HUES64 (cell line): ENCODE measurements around the gene GNB3.
A peak's percentile ranks its signal among the peaks of the same experiment; 100 is the strongest.
"Not testable (repeated sequence)": the region's sequence is repeated elsewhere in the genome, so short reads cannot be mapped to it uniquely, and the experiment has no call there.

ENCODE experiments used
- H3K27ac ChIP-seq: 2 replicates; pipeline ENCODE4 v1.7.0; 2013; ENCODE audit warnings: low read depth, low read length, inconsistent platforms
- H3K27me3 ChIP-seq: 2 replicates; pipeline ENCODE4 v1.6.1; 2013; ENCODE audit warnings: mild to moderate bottlenecking, low read length; ENCODE audit not compliant: insufficient read depth
- H3K36me3 ChIP-seq: 2 replicates; pipeline ENCODE4 v1.6.1; 2013; ENCODE audit warnings: mild to moderate bottlenecking, low read length; ENCODE audit not compliant: insufficient read depth
- H3K4me1 ChIP-seq: 2 replicates; pipeline ENCODE4 v1.6.1; 2013; ENCODE audit warnings: mild to moderate bottlenecking, low read length, moderate library complexity; ENCODE audit not compliant: insufficient read depth
- H3K4me3 ChIP-seq: 2 replicates; pipeline ENCODE4 v1.5.1; 2013; ENCODE audit warnings: mild to moderate bottlenecking, low read length, moderate library complexity
- H3K9ac ChIP-seq: 2 replicates; pipeline ENCODE4 v1.6.1; 2013; ENCODE audit warnings: mild to moderate bottlenecking, low read depth, low read length
- H3K9me3 ChIP-seq: 2 replicates; pipeline ENCODE4 v1.6.1; 2013; ENCODE audit warnings: low read depth, low read length; ENCODE audit not compliant: insufficient read depth
- WGBS: fragments of 150-250, 120-280 bp; methylation state at CpG from one replicate; pipeline ENCODE4 v1.1.7; 2013; ENCODE audit warnings: missing lambda C conversion rate; 5-methylcytosine and 5-hydroxymethylcytosine counted together

The GNB3 gene

GRCh38 chr12:6887460-6887859 lies 46.7 kb downstream of the GNB3 start:
- Histone ChIP-seq H3K36me3 (peaks cover 11% of the 10 kb centered on the region), H3K27ac (peak overlapping the region; percentile 86; the same call in 1 of the 2 replicates), H3K4me3 (no peak overlapping the region), H3K9me3 (no peaks in the 10 kb centered on the region), H3K4me1 (peaks cover 35% of the 10 kb centered on the region), H3K27me3 (no peaks in the 10 kb centered on the region), H3K9ac (peak overlapping the region; percentile 30; the same call in 1 of the 2 replicates)
- WGBS, result 94% methylated on average over 8 of the region's 8 CpGs

GRCh38 chr12:6888360-6888759 lies 47.6 kb downstream of the GNB3 start:
- Histone ChIP-seq H3K27me3 (no peaks in the 10 kb centered on the region), H3K9ac (no peak overlapping the region), H3K9me3 (no peaks in the 10 kb centered on the region), H3K4me3 (no peak overlapping the region), H3K27ac (peak overlapping the region; percentile 45), H3K4me1 (peaks cover 35% of the 10 kb centered on the region), H3K36me3 (peaks cover 11% of the 10 kb centered on the region)
- WGBS, result 87% methylated on average over 2 of the region's 2 CpGs

- peaks cover 35% of the 10 kb centered on the region for H3K4me1 ChIP-seq
- WGBS, result 83% methylated on average over 7 of the region's 7 CpGs
- H3K27ac ChIP-seq, H3K27me3 ChIP-seq, H3K9me3 ChIP-seq, H3K36me3 ChIP-seq, H3K4me3 ChIP-seq, H3K9ac ChIP-seq: not testable (repeated sequence)
Measured at GRCh38 chr12:6888794-6889193, 48.1 kb downstream of the GNB3 start.

GRCh38 chr12:6889775-6890573 lies 49.2 kb downstream of the GNB3 start:
- not testable (repeated sequence) for H3K27me3 ChIP-seq, H3K4me3 ChIP-seq, H3K36me3 ChIP-seq, H3K9me3 ChIP-seq
- H3K9ac ChIP-seq, result peak overlapping the region; percentile 84
- H3K4me1 ChIP-seq, result peaks cover 32% of the 10 kb centered on the region
- WGBS, result 92% methylated on average over 20 of the region's 21 CpGs
- peak overlapping the region; percentile 93 for H3K27ac ChIP-seq

- H3K27me3 ChIP-seq, result no peaks in the 10 kb centered on the region
- no peaks in the 10 kb centered on the region for H3K36me3 ChIP-seq
- WGBS, result 6% methylated on average over 67 of the region's 68 CpGs
- peaks cover 25% of the 10 kb centered on the region for H3K4me1 ChIP-seq
- H3K27ac ChIP-seq, result peak overlapping the region; percentile 93
- peak overlapping the region; percentile 64 for H3K4me3 ChIP-seq
- peak overlapping the region; percentile 85 for H3K9ac ChIP-seq
- no peaks in the 10 kb centered on the region for H3K9me3 ChIP-seq
Measured at GRCh38 chr12:6890789-6891645, 50.3 kb downstream of the GNB3 start.

GRCh38 chr12:6891646-6892001 lies 50.9 kb downstream of the GNB3 start:
- Histone ChIP-seq H3K4me3 (peak overlapping the region; percentile 64), H3K27me3 (no peaks in the 10 kb centered on the region), H3K9me3 (no peaks in the 10 kb centered on the region), H3K36me3 (no peaks in the 10 kb centered on the region), H3K4me1 (peaks cover 24% of the 10 kb centered on the region), H3K27ac (peak overlapping the region; percentile 86), H3K9ac (peak overlapping the region; percentile 85)
- 92% methylated on average over 5 of the region's 5 CpGs for WGBS

GRCh38 chr12:6892683-6893082 lies 52.0 kb downstream of the GNB3 start:
- H3K9ac ChIP-seq, H3K27me3 ChIP-seq, H3K36me3 ChIP-seq, H3K4me3 ChIP-seq, H3K27ac ChIP-seq, H3K9me3 ChIP-seq: not testable (repeated sequence)
- peaks cover 14% of the 10 kb centered on the region for H3K4me1 ChIP-seq
- WGBS, result 93% methylated on average over 3 of the region's 3 CpGs

GRCh38 chr12:6894321-6894720 lies 53.6 kb downstream of the GNB3 start:
- H3K36me3 ChIP-seq, result no peaks in the 10 kb centered on the region
- peaks cover 5% of the 10 kb centered on the region for H3K4me1 ChIP-seq
- no peak overlapping the region for H3K9ac ChIP-seq
- 85% methylated on average over 3 of the region's 3 CpGs for WGBS
- no peaks in the 10 kb centered on the region for H3K9me3 ChIP-seq
- H3K27me3 ChIP-seq, result no peaks in the 10 kb centered on the region
- H3K4me3 ChIP-seq, result no peak overlapping the region
- H3K27ac ChIP-seq, result no peak overlapping the region
